Fibroblast of the conjunctiva (primary cell): ENCODE results near the gene PHACTR1.
"Not testable (repeated sequence)": the region's sequence is repeated elsewhere in the genome, so short reads cannot be mapped to it uniquely, and the experiment has no call there.

Source experiments
- DNase-seq: peaks from one replicate; pipeline ENCODE4 v3.0.0-alpha.2; 2010; ENCODE audit warnings: low read depth

Gene PHACTR1

GRCh38 chr6:12749531-12750379 lies 33.2 kb downstream of the PHACTR1 start:
- DNase-seq, result no peak

- no peak for DNase-seq
These were observed 33.8 kb downstream of the PHACTR1 start for GRCh38 chr6:12750416-12750815.

- DNase-seq, result peak; percentile 14
These were observed 35.2 kb downstream of the PHACTR1 start for GRCh38 chr6:12751694-12752325.

GRCh38 chr6:12753036-12753435 lies 36.5 kb downstream of the PHACTR1 start:
- DNase-seq, result no peak

DNA sequence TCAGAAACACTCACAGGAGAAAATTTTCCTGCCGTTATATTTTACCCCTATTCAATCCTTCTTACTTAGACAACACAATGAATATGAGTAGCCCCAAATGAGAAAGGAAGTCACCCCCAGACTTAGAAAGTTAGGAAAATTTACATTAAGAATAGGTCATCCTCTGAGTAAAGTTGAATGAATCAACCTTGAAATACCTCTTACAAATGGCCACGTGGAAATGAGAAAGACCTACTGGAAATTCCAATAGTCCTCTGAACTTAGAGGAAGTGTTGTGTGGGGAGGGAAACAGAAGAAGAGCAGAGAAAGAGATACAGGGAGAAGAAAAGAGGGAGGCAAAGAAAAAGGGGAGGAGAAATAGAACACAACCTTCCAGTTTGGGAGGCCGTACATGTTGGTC lies 43.7 kb downstream of the PHACTR1 start:
- DNase-seq, result no peak

DNA sequence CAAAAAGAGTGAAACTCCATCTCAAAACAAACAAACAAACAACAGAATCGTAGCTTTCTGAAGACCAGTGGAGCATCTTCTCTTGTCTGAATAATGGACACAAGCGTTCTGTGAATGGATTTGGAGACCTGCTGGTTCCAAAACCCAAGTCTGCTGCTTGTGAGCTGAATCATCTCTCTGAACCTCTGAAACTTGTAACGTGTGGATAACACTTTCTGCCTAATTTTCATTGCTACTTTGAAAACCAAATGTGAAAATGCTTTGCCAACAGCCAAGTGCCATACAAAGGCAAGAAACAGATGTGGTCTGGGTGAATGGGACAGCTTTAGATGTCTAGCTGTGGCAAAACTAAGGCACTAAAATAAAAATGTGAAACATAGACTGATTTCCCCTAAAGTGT lies 44.3 kb downstream of the PHACTR1 start:
- DNase-seq, result no peak

GRCh38 chr6:12761376-12762115 lies 45.0 kb downstream of the PHACTR1 start:
- DNase-seq, result no peak

- DNase-seq, result not testable (repeated sequence)
These were observed 46.3 kb downstream of the PHACTR1 start for GRCh38 chr6:12762731-12763434.

DNA sequence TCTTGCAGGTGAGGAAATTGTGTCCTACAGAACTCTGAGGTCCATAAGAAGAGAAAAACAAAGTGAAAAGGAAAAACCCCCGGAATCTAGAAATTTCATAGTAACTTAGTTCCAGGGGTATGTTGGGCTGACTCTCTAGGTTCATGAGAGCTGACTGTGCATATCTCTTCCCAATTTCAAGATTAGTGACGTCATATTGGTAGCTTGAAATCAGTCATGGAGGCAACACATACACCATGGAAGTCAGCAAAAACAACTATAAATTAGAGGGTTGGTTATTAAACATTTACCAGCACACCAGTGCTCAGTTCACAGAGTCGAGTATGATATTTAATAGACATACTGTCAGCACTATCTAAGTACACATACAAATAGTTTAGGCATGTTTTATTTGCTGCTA lies 49.8 kb downstream of the PHACTR1 start:
- DNase-seq, result no peak

DNA sequence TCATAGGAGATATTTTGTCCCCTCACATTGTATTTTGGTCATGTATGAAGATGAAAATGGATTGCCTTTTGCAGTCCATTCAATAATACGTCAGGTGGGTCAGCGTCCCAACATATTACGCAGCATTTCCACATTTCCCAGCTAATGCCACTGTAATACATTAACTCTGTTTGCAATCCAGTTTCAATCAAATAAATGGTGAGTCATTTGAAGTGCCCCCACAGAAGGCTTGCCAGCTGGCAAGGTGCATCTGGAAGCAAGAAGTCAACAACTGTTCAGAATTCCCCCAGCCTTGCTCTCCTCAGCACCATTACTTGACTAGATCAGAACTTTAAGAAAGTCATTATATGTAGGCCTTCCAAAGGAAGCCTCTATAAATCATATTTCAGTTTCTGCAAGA lies 50.4 kb downstream of the PHACTR1 start:
- no peak for DNase-seq

DNA sequence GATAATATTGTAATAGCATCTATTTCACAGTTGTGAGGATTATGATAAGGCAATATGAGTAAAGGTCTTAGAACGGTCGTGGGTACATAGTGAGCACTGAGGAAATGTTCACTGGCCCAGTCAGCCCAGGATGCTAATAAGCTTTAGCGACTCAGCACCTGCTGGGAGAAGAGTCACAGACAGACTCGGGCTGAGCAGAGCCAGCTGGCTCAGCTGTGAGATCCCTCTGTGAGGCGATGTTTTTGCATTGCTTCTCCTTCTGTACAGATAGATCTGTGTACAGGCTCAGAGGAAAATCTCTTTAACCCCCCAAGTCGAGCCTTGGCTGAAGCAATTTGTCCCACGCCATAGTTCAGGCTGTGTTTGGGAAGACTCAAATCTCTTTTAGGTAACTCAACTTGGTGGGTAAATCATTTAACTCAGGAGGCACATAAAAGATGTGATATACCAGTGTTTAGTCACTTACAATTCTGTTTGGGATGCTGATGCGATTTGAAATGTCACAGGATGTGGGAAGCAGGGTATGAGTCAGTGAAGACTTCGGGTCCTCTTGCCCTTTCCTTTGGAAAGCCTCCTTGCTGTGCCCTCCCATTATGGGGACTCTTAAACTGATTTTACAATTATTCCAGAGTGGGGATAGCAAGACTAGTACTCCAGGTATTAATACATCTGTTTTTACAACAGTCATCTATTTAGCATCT lies 53.1 kb downstream of the PHACTR1 start:
- DNase-seq, result no peak

DNA sequence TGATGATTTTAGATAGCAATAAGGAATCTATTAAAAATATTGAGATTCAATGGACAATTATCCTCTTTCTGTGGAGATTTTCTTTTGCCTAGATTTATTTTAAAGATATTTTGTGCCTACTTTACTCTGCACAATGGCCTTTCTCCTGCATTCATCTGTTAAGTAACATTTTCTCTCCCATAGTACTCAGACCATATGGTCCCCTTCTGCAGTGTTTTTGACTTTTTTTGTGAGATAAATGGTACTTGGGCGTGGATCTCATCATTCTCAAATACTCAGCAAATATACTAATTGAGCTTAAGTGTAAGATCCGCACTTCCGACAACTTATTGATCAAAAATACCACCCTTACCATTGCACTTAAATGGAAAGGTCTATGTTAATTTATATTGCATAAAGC lies 55.8 kb downstream of the PHACTR1 start:
- DNase-seq, result no peak

GRCh38 chr6:12776291-12776690 lies 59.7 kb downstream of the PHACTR1 start:
- no peak for DNase-seq

DNA sequence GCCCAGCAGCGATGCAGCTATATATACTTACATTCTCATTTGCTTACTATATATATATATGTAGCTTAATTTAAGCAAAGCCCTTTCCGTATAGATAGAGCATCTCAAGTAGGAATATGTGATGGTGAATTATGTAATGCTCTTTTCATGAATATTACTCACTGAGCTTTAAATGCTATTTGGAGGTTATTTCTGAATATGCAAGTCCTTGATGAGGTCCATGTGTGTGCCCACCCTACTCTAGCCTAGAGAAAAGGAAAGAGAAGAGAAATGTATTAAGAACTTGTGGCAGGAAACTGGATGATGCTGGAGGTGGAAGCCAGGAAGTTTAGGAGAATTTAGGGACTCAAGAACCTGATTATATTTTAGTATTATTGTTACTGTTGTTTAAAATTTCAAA lies 63.2 kb downstream of the PHACTR1 start:
- DNase-seq, result no peak

DNA sequence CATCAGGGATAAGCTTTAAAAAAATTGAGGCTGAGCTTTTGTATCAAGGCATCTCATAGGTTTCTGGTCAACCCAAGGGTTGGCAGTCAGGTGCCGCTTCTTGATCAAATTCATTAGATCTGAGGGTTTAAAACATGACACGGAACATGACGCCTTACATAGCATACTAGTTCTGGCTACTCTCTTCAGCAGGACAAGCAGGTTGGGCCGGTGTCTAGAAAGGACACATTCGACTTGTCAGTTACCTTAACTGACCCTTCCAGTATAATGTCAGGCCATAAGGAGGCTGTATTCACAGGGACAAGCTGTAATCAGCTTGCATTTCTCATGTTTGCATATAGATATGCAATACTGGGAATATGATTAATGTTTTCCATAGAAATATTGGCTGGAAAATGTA lies 65.6 kb downstream of the PHACTR1 start:
- no peak for DNase-seq

- DNase-seq, result no peak
These were observed 68.7 kb downstream of the PHACTR1 start for GRCh38 chr6:12785301-12785700.

- DNase-seq, result no peak
These were observed 69.4 kb downstream of the PHACTR1 start for GRCh38 chr6:12785921-12786320.

- no peak for DNase-seq
These were observed 74.8 kb downstream of the PHACTR1 start for GRCh38 chr6:12791371-12791770.

- no peak for DNase-seq
These were observed 81.8 kb downstream of the PHACTR1 start for GRCh38 chr6:12798326-12798725.

DNA sequence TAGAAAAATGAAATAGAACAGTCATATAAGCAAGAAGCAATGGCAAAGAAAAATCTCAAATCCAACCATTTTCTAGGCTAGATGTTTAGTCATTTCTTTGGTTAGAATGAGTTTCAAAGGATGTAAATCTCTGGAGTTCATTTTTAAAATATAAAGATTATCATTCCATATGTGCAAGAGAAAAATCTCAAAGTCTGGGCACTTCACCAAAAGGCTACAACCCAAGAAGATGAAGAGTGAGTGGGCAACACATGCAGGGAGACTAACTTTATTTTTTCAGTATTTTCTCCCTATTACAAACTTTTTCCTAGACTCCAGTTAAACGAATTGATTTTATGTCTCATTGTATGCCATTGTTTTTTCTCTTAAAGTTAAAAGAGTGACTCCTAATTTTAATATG lies 83.6 kb downstream of the PHACTR1 start:
- DNase-seq, result no peak

- no peak for DNase-seq
These were observed 84.6 kb downstream of the PHACTR1 start for GRCh38 chr6:12801141-12801540.

GRCh38 chr6:12802440-12802839 lies 85.9 kb downstream of the PHACTR1 start:
- no peak for DNase-seq
